ENCODE data around the gene LSMEM2. TPM values are rescaled to one million over a fixed set of nuclear protein-coding genes. Genes with fewer than 3 reads are reported as not detected.

Gene LSMEM2
- total RNA-seq = not detected
- not detected for polyA plus RNA-seq

DNA sequence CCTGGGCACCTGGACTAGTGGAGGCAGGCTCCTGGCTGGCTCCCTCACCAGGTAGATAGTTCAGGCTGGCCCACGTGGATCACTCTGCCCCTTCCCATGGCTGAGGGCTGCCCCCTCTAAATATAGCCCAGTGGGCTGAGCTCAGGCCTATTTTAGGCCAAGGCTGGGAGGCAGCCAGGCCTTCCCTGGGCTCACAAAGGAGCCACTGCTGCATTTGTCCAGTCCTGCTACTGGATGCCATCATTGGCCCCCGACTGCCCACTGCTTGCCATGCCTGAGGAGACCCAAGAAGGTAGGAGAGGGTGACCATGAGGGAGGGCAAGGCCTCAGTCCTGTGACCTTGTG is at the start of gene LSMEM2:
LSMEM2 (plus strand) TSS at position 208 of the 345 bp plus-strand sequence; CDS start at position 235, 27 bp downstream.
- Mint-ChIP-seq H3K27ac (peak within 1 kb of the TSS in 1 of 8 donors; percentile 61), H3K4me1 (peaks cover 15 to 23% (median 19%) of the 10 kb centered on the region in 3 donors), H3K4me3 (no peak within 1 kb of the TSS), H3K36me3 (no peaks in the 10 kb centered on the region), H3K27me3 (peaks cover 24 to 28% of the 10 kb centered on the region in 2 donors), H3K9me3 (no peaks in the 10 kb centered on the region)
- Histone ChIP-seq H3K27ac (ENCODE audit: low read depth, low read length) (no peak within 1 kb of the TSS), H3K4me3 (ENCODE audit: low read length) (no peak within 1 kb of the TSS), H3K27me3 (ENCODE audit: insufficient read depth, low read length, poor library complexity, severe bottlenecking) (peaks cover 19% of the 10 kb centered on the region), H3K9me3 (ENCODE audit: low read length) (no peaks in the 10 kb centered on the region), H3K36me3 (ENCODE audit: insufficient read depth, low read length) (no peaks in the 10 kb centered on the region), H3K4me1 (ENCODE audit: insufficient read depth, low read length) (peaks cover 21% of the 10 kb centered on the region)
- POLR2A ChIA-PET = interaction anchor here (0.5 to 1.4 kb wide), 2 partner anchors 38 to 43 kb away, joined by 3 to 4 read pairs; partner anchors contain the start of gene GNAI2
- no peak for DNase-seq
- CTCF ChIA-PET = interaction anchor here (1.4 to 2.2 kb wide), 3 partner anchors 32 to 87 kb away, joined by 3 to 10 read pairs (median 10); no protein-coding TSS in a partner anchor

DNA sequence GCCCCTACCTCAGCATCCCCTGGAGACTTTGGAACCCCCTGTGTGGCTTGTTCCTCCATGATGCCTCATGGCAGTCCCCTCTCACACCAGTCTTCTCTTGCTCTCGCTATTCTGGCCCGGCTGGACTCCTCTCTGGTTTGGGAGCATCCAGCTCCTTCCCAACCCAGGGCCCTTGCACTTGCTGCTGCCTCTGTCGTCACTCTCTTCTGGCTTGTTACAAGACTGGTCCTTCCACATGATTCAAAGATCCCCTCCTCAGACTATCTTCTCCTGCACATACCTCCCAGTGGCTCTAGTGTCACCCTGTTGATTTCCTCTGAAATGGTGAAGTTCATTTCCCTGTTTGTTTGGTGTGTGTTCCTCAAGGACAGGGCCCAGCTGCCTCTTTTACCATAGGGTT is 49.4 kb upstream of the LSMEM2 start:
- peak overlapping the region in 4 of 7 donors; percentile 25 to 81 (median 52) for H3K4me3 Mint-ChIP-seq
- DNase-seq = no peak
- H3K36me3 Mint-ChIP-seq = peaks cover 0 to 4% (median 2%) of the 10 kb centered on the region in 3 donors
- H3K27ac ChIP-seq (ENCODE audit: low read depth, low read length) = no peak overlapping the region
- no peak overlapping the region for H3K4me3 ChIP-seq (ENCODE audit: low read length)
- no peaks in the 10 kb centered on the region for H3K9me3 Mint-ChIP-seq
- no peaks in the 10 kb centered on the region for H3K27me3 ChIP-seq (ENCODE audit: insufficient read depth, low read length, poor library complexity, severe bottlenecking)
- CTCF ChIA-PET = interaction anchor here (1.2 to 15.9 kb wide), 5 partner anchors 14 to 45 kb away, joined by 3 to 266 read pairs (median 17); partner anchors contain the start of gene GNAT1
- peaks cover 20% of the 10 kb centered on the region for H3K4me1 ChIP-seq (ENCODE audit: insufficient read depth, low read length)
- H3K27ac Mint-ChIP-seq = peak overlapping the region in 1 of 8 donors; percentile 89
- H3K27me3 Mint-ChIP-seq = peaks cover 0 to 2% of the 10 kb centered on the region in 2 donors
- H3K36me3 ChIP-seq (ENCODE audit: insufficient read depth, low read length) = no peaks in the 10 kb centered on the region
- no peaks in the 10 kb centered on the region for H3K9me3 ChIP-seq (ENCODE audit: low read length)
- peaks cover 18 to 35% (median 24%) of the 10 kb centered on the region in 3 donors for H3K4me1 Mint-ChIP-seq
- POLR2A ChIA-PET = interaction anchor here (1.6 kb wide), 1 partner anchor 17 kb away, joined by 7 read pairs; no protein-coding TSS in a partner anchor

DNA sequence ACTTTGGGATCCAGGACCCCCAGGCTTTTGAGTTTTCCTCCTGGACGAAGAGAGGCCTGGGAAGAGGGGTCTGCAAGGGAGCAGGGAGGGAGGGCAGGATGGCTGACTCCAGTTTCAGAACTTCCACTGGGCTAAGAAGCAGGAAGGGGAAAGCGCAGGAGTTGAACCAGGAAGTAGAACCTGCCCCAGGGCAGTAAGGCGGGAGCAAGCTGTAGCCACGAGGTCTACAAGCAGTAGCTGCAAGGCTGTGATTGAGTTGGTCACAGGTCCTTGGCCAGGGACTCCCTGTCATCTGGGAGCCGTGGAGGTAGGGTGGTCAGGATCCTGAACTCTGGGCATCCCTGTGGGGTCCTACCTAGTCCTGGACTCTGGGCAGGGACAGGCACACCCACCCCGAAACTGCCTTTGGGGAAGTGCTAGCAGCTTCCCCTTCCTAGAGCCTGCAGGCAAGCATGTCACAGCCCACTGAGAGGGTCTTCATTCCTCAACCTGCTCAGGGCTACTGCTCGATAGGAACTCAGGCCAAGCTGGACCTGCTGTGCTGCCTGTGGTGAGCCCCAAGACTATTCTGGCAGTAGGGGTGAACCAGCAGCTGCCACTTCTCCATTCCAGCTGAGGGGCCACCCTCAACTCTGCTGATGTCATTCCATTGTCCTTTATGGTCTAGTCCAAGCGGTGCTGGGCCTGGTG is 48.6 kb upstream of the LSMEM2 start:
- Histone ChIP-seq H3K27me3 (ENCODE audit: insufficient read depth, low read length, poor library complexity, severe bottlenecking) (no peaks in the 10 kb centered on the region), H3K36me3 (ENCODE audit: insufficient read depth, low read length) (no peaks in the 10 kb centered on the region), H3K27ac (ENCODE audit: low read depth, low read length) (no peak overlapping the region), H3K4me1 (ENCODE audit: insufficient read depth, low read length) (peaks cover 26% of the 10 kb centered on the region), H3K9me3 (ENCODE audit: low read length) (no peaks in the 10 kb centered on the region), H3K4me3 (ENCODE audit: low read length) (no peak overlapping the region)
- H3K4me1 Mint-ChIP-seq = peaks cover 16 to 34% (median 24%) of the 10 kb centered on the region in 3 donors
- peaks cover 0 to 4% (median 2%) of the 10 kb centered on the region in 3 donors for H3K36me3 Mint-ChIP-seq
- CTCF ChIA-PET = interaction anchor here (1.2 to 15.9 kb wide), 7 partner anchors 11 to 45 kb away, joined by 3 to 266 read pairs (median 4); partner anchors contain the start of gene GNAT1
- H3K27ac Mint-ChIP-seq = no peak overlapping the region
- no peak for DNase-seq
- H3K4me3 Mint-ChIP-seq = no peak overlapping the region
- POLR2A ChIA-PET = no interaction called here
- H3K27me3 Mint-ChIP-seq = peaks cover 0 to 2% of the 10 kb centered on the region in 2 donors
- no peaks in the 10 kb centered on the region for H3K9me3 Mint-ChIP-seq

DNA sequence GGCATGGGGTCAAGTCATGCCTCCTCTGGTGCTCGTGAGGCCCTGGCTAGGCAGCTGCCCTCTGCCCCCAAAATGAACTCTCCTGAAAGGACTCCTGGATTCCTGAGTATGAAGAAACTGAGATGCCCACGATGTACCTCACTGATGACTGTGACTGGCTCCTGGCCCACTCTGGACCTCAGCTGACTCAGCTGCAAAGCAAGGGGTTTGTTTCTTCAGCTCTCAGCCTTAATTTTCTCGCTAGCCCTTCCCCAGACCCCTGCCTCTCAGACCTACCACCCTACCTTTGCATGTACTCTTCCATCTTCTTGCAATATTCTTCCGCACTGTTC is 48.1 kb upstream of the LSMEM2 start:
- H3K27ac Mint-ChIP-seq = peak overlapping the region in 2 of 8 donors; percentile 26 to 54
- H3K36me3 Mint-ChIP-seq = peaks cover 0 to 4% (median 2%) of the 10 kb centered on the region in 3 donors
- peaks cover 20 to 36% (median 29%) of the 10 kb centered on the region in 3 donors for H3K4me1 Mint-ChIP-seq
- H3K27me3 Mint-ChIP-seq = peaks cover 0 to 2% of the 10 kb centered on the region in 2 donors
- no peak overlapping the region for H3K4me3 ChIP-seq (ENCODE audit: low read length)
- H3K9me3 ChIP-seq (ENCODE audit: low read length) = no peaks in the 10 kb centered on the region
- CTCF ChIA-PET = interaction anchor here (1.2 to 15.9 kb wide), 6 partner anchors 10 to 37 kb away, joined by 3 to 266 read pairs (median 4); partner anchors contain the start of gene GNAT1
- POLR2A ChIA-PET = no interaction called here
- DNase-seq = no peak
- no peaks in the 10 kb centered on the region for H3K36me3 ChIP-seq (ENCODE audit: insufficient read depth, low read length)
- H3K4me1 ChIP-seq (ENCODE audit: insufficient read depth, low read length) = peaks cover 30% of the 10 kb centered on the region
- no peaks in the 10 kb centered on the region for H3K9me3 Mint-ChIP-seq
- H3K27ac ChIP-seq (ENCODE audit: low read depth, low read length) = no peak overlapping the region
- no peaks in the 10 kb centered on the region for H3K27me3 ChIP-seq (ENCODE audit: insufficient read depth, low read length, poor library complexity, severe bottlenecking)
- H3K4me3 Mint-ChIP-seq = no peak overlapping the region

DNA sequence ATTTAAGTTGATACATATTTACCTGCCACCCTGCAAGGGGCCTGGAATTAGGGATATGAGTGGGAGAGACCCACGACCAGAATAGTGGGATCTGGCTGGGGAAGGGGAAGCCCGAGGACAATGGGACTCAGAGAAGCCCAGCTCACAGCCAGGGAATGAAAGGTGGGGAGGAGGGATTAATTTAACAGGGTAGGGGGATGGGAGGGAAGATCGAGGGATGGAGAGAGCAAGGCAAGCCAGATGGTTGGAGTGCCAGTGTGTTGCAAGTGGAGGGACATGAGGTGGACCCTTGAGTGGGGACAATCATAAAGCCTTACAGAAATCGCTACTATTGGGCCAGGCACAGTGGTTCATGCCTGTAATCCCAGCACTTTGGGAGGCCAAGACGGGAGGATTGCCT is 47.3 kb upstream of the LSMEM2 start:
- H3K36me3 Mint-ChIP-seq = peaks cover 0 to 8% (median 2%) of the 10 kb centered on the region in 3 donors
- CTCF ChIA-PET = interaction anchor here (1.2 to 15.9 kb wide), 4 partner anchors 9 to 38 kb away, joined by 3 to 266 read pairs (median 122); partner anchors contain the start of gene GNAT1

DNA sequence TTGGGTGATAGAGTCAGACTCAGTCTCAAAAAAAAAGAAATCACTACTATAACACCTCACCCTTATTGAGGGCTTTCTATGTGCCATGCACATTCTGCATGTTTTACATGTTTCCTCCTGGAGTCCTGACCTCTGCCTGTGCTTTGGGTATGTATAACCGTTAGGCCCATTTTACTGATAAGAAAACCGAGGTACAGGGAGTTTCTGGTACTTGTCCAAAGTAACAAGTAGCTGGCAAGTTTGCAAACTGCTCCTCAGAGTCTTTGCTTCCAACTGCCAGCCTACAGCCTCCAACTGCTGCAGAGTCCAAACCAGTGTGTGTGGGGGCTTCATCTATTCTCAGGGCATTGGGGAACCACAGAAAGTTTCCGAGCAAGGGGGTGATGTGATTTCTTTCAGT is 46.6 kb upstream of the LSMEM2 start:
- ChIA-PET CTCF (interaction anchor here (1.0 to 15.9 kb wide), 2 partner anchors 17 to 38 kb away, joined by 5 to 241 read pairs; no protein-coding TSS in a partner anchor), POLR2A (no interaction called here)
- H3K4me3 ChIP-seq (ENCODE audit: low read length) = no peak overlapping the region
- no peak overlapping the region for H3K27ac ChIP-seq (ENCODE audit: low read depth, low read length)
- Mint-ChIP-seq H3K4me1 (peaks cover 11 to 25% (median 19%) of the 10 kb centered on the region in 3 donors), H3K4me3 (peak overlapping the region in 1 of 7 donors; percentile 40), H3K27me3 (no peaks in the 10 kb centered on the region), H3K27ac (peak overlapping the region in 1 of 8 donors; percentile 82), H3K9me3 (no peaks in the 10 kb centered on the region), H3K36me3 (peaks cover 0 to 11% (median 2%) of the 10 kb centered on the region in 3 donors)
- H3K4me1 ChIP-seq (ENCODE audit: insufficient read depth, low read length) = peaks cover 20% of the 10 kb centered on the region
- no peaks in the 10 kb centered on the region for H3K9me3 ChIP-seq (ENCODE audit: low read length)
- no peak for DNase-seq
- no peaks in the 10 kb centered on the region for H3K36me3 ChIP-seq (ENCODE audit: insufficient read depth, low read length)
- no peaks in the 10 kb centered on the region for H3K27me3 ChIP-seq (ENCODE audit: insufficient read depth, low read length, poor library complexity, severe bottlenecking)

More for the DNA sequence above, 47.3 kb upstream of the LSMEM2 start:
- no peaks in the 10 kb centered on the region for H3K9me3 Mint-ChIP-seq
- Histone ChIP-seq H3K27ac (ENCODE audit: low read depth, low read length) (no peak overlapping the region), H3K4me1 (ENCODE audit: insufficient read depth, low read length) (peaks cover 25% of the 10 kb centered on the region), H3K36me3 (ENCODE audit: insufficient read depth, low read length) (no peaks in the 10 kb centered on the region), H3K27me3 (ENCODE audit: insufficient read depth, low read length, poor library complexity, severe bottlenecking) (no peaks in the 10 kb centered on the region), H3K9me3 (ENCODE audit: low read length) (no peaks in the 10 kb centered on the region), H3K4me3 (ENCODE audit: low read length) (no peak overlapping the region)
- H3K4me3 Mint-ChIP-seq = no peak overlapping the region
- peak overlapping the region in 1 of 8 donors; percentile 54 for H3K27ac Mint-ChIP-seq
- no peaks in the 10 kb centered on the region for H3K27me3 Mint-ChIP-seq
- no peak for DNase-seq
- POLR2A ChIA-PET = no interaction called here
- H3K4me1 Mint-ChIP-seq = peaks cover 16 to 32% (median 24%) of the 10 kb centered on the region in 3 donors

DNA sequence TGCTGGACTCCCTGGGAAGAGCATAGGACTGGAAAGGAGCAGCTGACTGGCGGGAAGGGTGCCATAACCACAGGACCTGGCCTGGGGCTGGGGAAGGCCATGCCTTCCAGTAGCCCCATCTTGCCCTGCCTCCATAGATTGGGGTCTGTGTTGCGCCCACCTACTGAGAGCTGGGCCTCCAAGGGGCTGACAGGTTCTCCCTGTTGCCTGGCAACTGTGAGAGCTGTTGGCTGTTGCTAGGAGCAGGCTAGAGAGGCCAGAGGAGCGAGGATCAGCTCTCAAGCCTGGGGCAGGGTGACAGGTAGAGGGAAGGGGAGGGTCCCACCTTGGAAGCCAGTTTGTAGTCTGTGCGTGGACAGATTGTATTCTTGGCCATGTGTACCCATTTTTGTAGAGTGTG is 45.7 kb upstream of the LSMEM2 start:
- ChIA-PET CTCF (interaction anchor here (1.0 to 15.9 kb wide), 3 partner anchors 16 to 39 kb away, joined by 3 to 241 read pairs (median 5); no protein-coding TSS in a partner anchor), POLR2A (interaction anchor here (0.6 kb wide), 3 partner anchors 11 to 144 kb away, joined by 3 to 4 read pairs (median 3); partner anchors contain the start of gene RBM5)
- Mint-ChIP-seq H3K36me3 (peaks cover 0 to 18% (median 2%) of the 10 kb centered on the region in 3 donors), H3K27ac (peak overlapping the region in 3 of 8 donors; percentile 24 to 78 (median 77)), H3K9me3 (no peaks in the 10 kb centered on the region), H3K4me1 (peaks cover 11 to 20% (median 11%) of the 10 kb centered on the region in 3 donors), H3K4me3 (peak overlapping the region in 1 of 7 donors; percentile 85), H3K27me3 (no peaks in the 10 kb centered on the region)
- Histone ChIP-seq H3K4me3 (ENCODE audit: low read length) (no peak overlapping the region), H3K27ac (ENCODE audit: low read depth, low read length) (no peak overlapping the region), H3K27me3 (ENCODE audit: insufficient read depth, low read length, poor library complexity, severe bottlenecking) (no peaks in the 10 kb centered on the region), H3K36me3 (ENCODE audit: insufficient read depth, low read length) (no peaks in the 10 kb centered on the region), H3K4me1 (ENCODE audit: insufficient read depth, low read length) (peaks cover 15% of the 10 kb centered on the region), H3K9me3 (ENCODE audit: low read length) (no peaks in the 10 kb centered on the region)
- DNase-seq = no peak

All from CD8-positive, alpha-beta memory T cell (primary cell).